G401 (cell line): ENCODE data around the gene MRPS2. TPM values are rescaled to one million over a fixed set of nuclear protein-coding genes. Genes with fewer than 3 reads are reported as not detected.
A peak's percentile ranks its signal among the peaks of the same experiment; 100 is the strongest.
"Not testable (repeated sequence)": the region's sequence is repeated elsewhere in the genome, so short reads cannot be mapped to it uniquely, and the experiment has no call there.

Experiments used
- DNase-seq: peaks from one replicate; pipeline ENCODE4 v3.0.0-alpha.2; 2015; ENCODE audit warnings: low spot score
- in situ Hi-C: cut with HindIII; loops from 2 replicates; pipeline ENCODE4 v1.10.0; 2016; ENCODE audit warnings: low sequenced_read_pairs, mixed read lengths
- total RNA-seq: library from RNA; depleted of rRNA; stranded (reverse); fragments of >200 nt; shearing (Covaris generic); gene quantifications from 2 replicates; pipeline ENCODE4 v1.2.3, GENCODE V29; 2014; rRNA removed

Gene MRPS2
- 32.7 and 53.5 TPM in 2 replicates for total RNA-seq

- in situ Hi-C loops = no loop called here
- peak; percentile 83 for DNase-seq
Measured at GRCh38 chr9:135500525-135501260, at the start of gene MRPS2. Gene MRPS2, plus strand, starts transcription at chr9:135500682. Its CDS starts 29 bp downstream, at chr9:135500711.

- in situ Hi-C loops = no loop called here
- no peak for DNase-seq
Measured at GRCh38 chr9:135450956-135451355, 49.5 kb upstream of the MRPS2 start.

- in situ Hi-C loops = not testable (repeated sequence)
Measured at GRCh38 chr9:135451909-135452308, 48.6 kb upstream of the MRPS2 start.

GRCh38 chr9:135454737-135455136, 45.7 kb upstream of the MRPS2 start:
- in situ Hi-C loops = no loop called here
- no peak for DNase-seq

More at GRCh38 chr9:135451909-135452308, 48.6 kb upstream of the MRPS2 start:
- not testable (repeated sequence) for DNase-seq

- no peak for DNase-seq
Measured at GRCh38 chr9:135455401-135456030, 45.0 kb upstream of the MRPS2 start.

GRCh38 chr9:135456436-135457104, 43.9 kb upstream of the MRPS2 start:
- in situ Hi-C loops = no loop called here
- peak; percentile 72 for DNase-seq

More at GRCh38 chr9:135455401-135456030, 45.0 kb upstream of the MRPS2 start:
- in situ Hi-C loops = no loop called here

- DNase-seq, in situ Hi-C loops: not testable (repeated sequence)
Measured at GRCh38 chr9:135458478-135458877, 42.0 kb upstream of the MRPS2 start.

GRCh38 chr9:135461936-135462335, 38.5 kb upstream of the MRPS2 start:
- no peak for DNase-seq
- in situ Hi-C loops = no loop called here

- DNase-seq = no peak
- in situ Hi-C loops = no loop called here
Measured at GRCh38 chr9:135463140-135463539, 37.3 kb upstream of the MRPS2 start.

- in situ Hi-C loops = no loop called here
- DNase-seq = no peak
Measured at GRCh38 chr9:135464181-135464580, 36.3 kb upstream of the MRPS2 start.

GRCh38 chr9:135468854-135469521, 31.5 kb upstream of the MRPS2 start:
- no peak for DNase-seq
- in situ Hi-C loops = no loop called here

- no peak for DNase-seq
- in situ Hi-C loops = no loop called here
Measured at GRCh38 chr9:135471791-135472640, 28.5 kb upstream of the MRPS2 start.

- no peak for DNase-seq
- in situ Hi-C loops = no loop called here
Measured at GRCh38 chr9:135473972-135474543, 26.4 kb upstream of the MRPS2 start.

GRCh38 chr9:135474915-135475314, 25.6 kb upstream of the MRPS2 start:
- in situ Hi-C loops = no loop called here
- DNase-seq = peak; percentile 39

GRCh38 chr9:135476561-135477355, 23.7 kb upstream of the MRPS2 start:
- in situ Hi-C loops = no loop called here
- DNase-seq = no peak

GRCh38 chr9:135478191-135478590, 22.3 kb upstream of the MRPS2 start:
- DNase-seq = peak; percentile 26
- in situ Hi-C loops = no loop called here

GRCh38 chr9:135478829-135479468, 21.5 kb upstream of the MRPS2 start:
- DNase-seq = peak; percentile 35
- in situ Hi-C loops = no loop called here
